HCT116 (cell line): ENCODE data around the gene SCN3B. TPM values are rescaled to one million over a fixed set of nuclear protein-coding genes. Genes with fewer than 3 reads are reported as not detected.

Source experiments
- ATAC-seq: fragments of 200-7000 bp; cut with Tn5 transposase; 2 replicates; pipeline ENCODE4 v1.9.1; 2020; ENCODE audit warnings: mild to moderate bottlenecking, moderate library complexity
- BruUV-seq: library from RNA; stranded (reverse); fragments of 400-500 nt; replicated peaks from 2 replicates; lab custom pipeline; 2021; lab: Mats Ljungman, UMichigan
- CTCF ChIA-PET: fragments of 300-600 bp; sonication (Branson Sonifier 250); formaldehyde crosslinking; loops from one replicate; lab custom pipeline; 2021; ENCODE audit warnings: antibody characterized with exemption; lab: Charles Lee
- POLR2A ChIA-PET: fragments of 300-600, 350-600 bp; sonication (Branson Sonifier 250); formaldehyde crosslinking; loops from one replicate; lab custom pipeline; 2021; ENCODE audit warnings: antibody characterized with exemption; lab: Charles Lee
- RAD21 ChIA-PET, 2 experiments: fragments of 300-600 bp; sonication (Branson Sonifier 250); formaldehyde crosslinking; loops; one replicate each; lab custom pipeline; 2023; ENCODE audit warnings: low total read pairs in 2 of 2; ENCODE audit not compliant: uncharacterized antibody in 2 of 2, unreplicated experiment in 2 of 2, low non-redundant PET in 1 of 2; lab: Charles Lee
- DNase-seq: peaks from one replicate; pipeline ENCODE4 v3.0.0-alpha.2; 2010; ENCODE audit warnings: low read depth, low spot score
- H2AFZ ChIP-seq: fragments of 200-600 bp; shearing (Covaris generic), sonication (generic); 2 replicates; pipeline ENCODE4 v1.6.1; 2017; ENCODE audit warnings: low read depth, mixed run types, mixed read lengths, antibody characterized with exemption, low read length; ENCODE audit not compliant: poor library complexity, severe bottlenecking
- H3K27ac ChIP-seq: 2 replicates; pipeline ENCODE4 v1.5.1; 2012; ENCODE audit warnings: low read depth, low read length
- H3K27me3 ChIP-seq: fragments of 200-600 bp; sonication (generic); 2 replicates; pipeline ENCODE4 v1.6.1; 2016; ENCODE audit warnings: mixed run types, low read length, mixed read lengths; ENCODE audit not compliant: insufficient read depth
- H3K36me3 ChIP-seq, 2 experiments: fragments of 200-500 bp in 1 of 2; fragments of 200-600 bp in 1 of 2; sonication (Bioruptor generic) in 1 of 2; sonication (generic) in 1 of 2; 2 replicates each; pipeline versions ENCODE4 v1.5.1 to v1.6.1; 2014 to 2016; ENCODE audit warnings: low read length in 2 of 2, inconsistent platforms in 1 of 2, mixed read lengths in 1 of 2, mixed run types in 1 of 2; ENCODE audit not compliant: insufficient read depth in 2 of 2, control insufficient read depth in 1 of 2
- H3K4me1 ChIP-seq, 2 experiments: fragments of 200-600 bp in 1 of 2; sonication (generic) in 1 of 2; 2 replicates each; pipeline versions ENCODE4 v1.5.1 to v1.6.1; 2012 to 2017; ENCODE audit warnings: low read length in 2 of 2, inconsistent platforms in 1 of 2, mild to moderate bottlenecking in 1 of 2, mixed read lengths in 1 of 2, mixed run types in 1 of 2, moderate library complexity in 1 of 2; ENCODE audit not compliant: insufficient read depth in 2 of 2, control insufficient read depth in 1 of 2
- H3K4me2 ChIP-seq: fragments of 200-600 bp; sonication (generic); 2 replicates; pipeline ENCODE4 v1.6.1; 2017; ENCODE audit warnings: mixed run types, low read length, mixed read lengths
- H3K4me3 ChIP-seq, 2 experiments: fragments of 200-600 bp in 1 of 2; sonication (generic) in 1 of 2; replicated peaks in 1 of 2; 2 replicates each; pipeline ENCODE4 v1.5.1; 2011 to 2016; ENCODE audit warnings: low read length in 2 of 2, control low read depth in 1 of 2, low read depth in 1 of 2, mild to moderate bottlenecking in 1 of 2, mixed read lengths in 1 of 2, mixed run types in 1 of 2
- H3K79me2 ChIP-seq: fragments of 200-600 bp; sonication (generic); 2 replicates; pipeline ENCODE4 v1.6.1; 2017; ENCODE audit warnings: mild to moderate bottlenecking, mixed run types, low read length, moderate library complexity, mixed read lengths; ENCODE audit not compliant: insufficient read depth
- H3K9ac ChIP-seq: fragments of 200-600 bp; sonication (generic); 2 replicates; pipeline ENCODE4 v1.6.1; 2016; ENCODE audit warnings: low read length, mixed read lengths
- H3K9me2 ChIP-seq: fragments of 200-600 bp; sonication (generic), shearing (Covaris generic); 2 replicates; pipeline ENCODE4 v1.6.1; 2017; ENCODE audit warnings: mixed run types, mild to moderate bottlenecking, moderate library complexity; ENCODE audit not compliant: insufficient read depth
- H3K9me3 ChIP-seq, 2 experiments: fragments of 200-500 bp in 1 of 2; fragments of 200-600 bp in 1 of 2; sonication (Bioruptor generic) in 1 of 2; sonication (generic) in 1 of 2; 2 replicates each; pipeline ENCODE4 v1.6.1; 2014 to 2017; ENCODE audit warnings: low read length in 2 of 2, mixed read lengths in 2 of 2, inconsistent platforms in 1 of 2, low read depth in 1 of 2, mild to moderate bottlenecking in 1 of 2, mixed run types in 1 of 2, moderate library complexity in 1 of 2; ENCODE audit not compliant: control insufficient read depth in 1 of 2, insufficient read depth in 1 of 2
- H4K20me1 ChIP-seq: fragments of 200-600 bp; sonication (generic), shearing (Covaris generic); 2 replicates; pipeline ENCODE4 v1.6.1; 2017; ENCODE audit warnings: mixed run types, mild to moderate bottlenecking, moderate library complexity; ENCODE audit not compliant: insufficient read depth
- CBX3 ChIP-seq: IDR thresholded peaks from 2 replicates; pipeline ENCODE4 v1.6.1; 2012; ENCODE audit warnings: low read depth
- CEBPB ChIP-seq: IDR thresholded peaks from 2 replicates; pipeline ENCODE4 v1.6.1; 2012; ENCODE audit warnings: low read depth
- EGR1 ChIP-seq: IDR thresholded peaks from 2 replicates; pipeline ENCODE4 v1.6.1; 2012; ENCODE audit warnings: low read depth
- ELF1 ChIP-seq: IDR thresholded peaks from 2 replicates; pipeline ENCODE4 v1.6.1; 2012; ENCODE audit warnings: low read depth, borderline replicate concordance
- EZH2 ChIP-seq: fragments of 200-600 bp; sonication (generic); IDR thresholded peaks from 2 replicates; pipeline ENCODE4 v1.6.1; 2017; ENCODE audit warnings: antibody characterized with exemption, mixed run types
- EZH2phosphoT487 ChIP-seq: fragments of 200-600 bp; IDR thresholded peaks from 2 replicates; pipeline ENCODE4 v1.6.1; 2018; ENCODE audit warnings: antibody characterized with exemption, borderline replicate concordance
- FOSL1 ChIP-seq: IDR thresholded peaks from 2 replicates; pipeline ENCODE4 v1.6.1; 2012; ENCODE audit warnings: low read depth
- JUND ChIP-seq: IDR thresholded peaks from 2 replicates; pipeline ENCODE4 v1.6.1; 2012
- POLR2A ChIP-seq: IDR thresholded peaks from 2 replicates; pipeline ENCODE4 v1.7.0; 2011; ENCODE audit warnings: borderline replicate concordance; ENCODE audit not compliant: insufficient read depth, insufficient read length; ENCODE audit errors: extremely low read depth
- RAD21 ChIP-seq: IDR thresholded peaks from 2 replicates; pipeline ENCODE4 v1.6.1; 2012; ENCODE audit warnings: low read depth, mild to moderate bottlenecking
- REST ChIP-seq: IDR thresholded peaks from 2 replicates; pipeline ENCODE4 v1.6.1; 2012; ENCODE audit warnings: low read depth
- SP1 ChIP-seq: IDR thresholded peaks from 2 replicates; pipeline ENCODE4 v1.6.1; 2012; ENCODE audit warnings: low read depth
- YY1 ChIP-seq: IDR thresholded peaks from 2 replicates; pipeline ENCODE4 v1.6.1; 2011; ENCODE audit warnings: low read length, low read depth, moderate library complexity, mild to moderate bottlenecking; ENCODE audit not compliant: insufficient replicate concordance; ENCODE audit errors: extremely low read depth
- ZFX ChIP-seq: fragments of 450-650 bp; IDR thresholded peaks from 2 replicates; pipeline ENCODE4 v1.6.1; 2017
- intact Hi-C: fragments of 100-400 bp; cut with micrococcal nuclease; formaldehyde crosslinking; loops from 2 replicates; pipeline ENCODE4 v1.10.0; 2022
- total RNA-seq: library from RNA; stranded (reverse); gene quantifications from one replicate; pipeline ENCODE4 v1.2.1, GENCODE V29; 2021; ENCODE audit not compliant: unreplicated experiment
- TF ChIP-seq, protein P1 (sequence below), 3 experiments: fragments of 200-600 bp in 1 of 3; sonication (generic) in 1 of 3; IDR thresholded peaks in 2 of 3; conservative IDR thresholded peaks in 1 of 3; 2 replicates each; pipeline ENCODE4 v1.5.1; 2012 to 2017; ENCODE audit warnings: low read depth in 2 of 3, low read length in 2 of 3, antibody characterized with exemption in 1 of 3, borderline replicate concordance in 1 of 3, control low read depth in 1 of 3, mild to moderate bottlenecking in 1 of 3, mixed read lengths in 1 of 3, mixed run types in 1 of 3, moderate library complexity in 1 of 3; ENCODE audit not compliant: insufficient read depth in 1 of 3
- TF ChIP-seq, protein P2 (sequence below): IDR thresholded peaks from 2 replicates; pipeline ENCODE4 v1.6.1; 2012

SCN3B gene
- total RNA-seq, 1 experiment from 2014 or later = 0.05 TPM

DNA sequence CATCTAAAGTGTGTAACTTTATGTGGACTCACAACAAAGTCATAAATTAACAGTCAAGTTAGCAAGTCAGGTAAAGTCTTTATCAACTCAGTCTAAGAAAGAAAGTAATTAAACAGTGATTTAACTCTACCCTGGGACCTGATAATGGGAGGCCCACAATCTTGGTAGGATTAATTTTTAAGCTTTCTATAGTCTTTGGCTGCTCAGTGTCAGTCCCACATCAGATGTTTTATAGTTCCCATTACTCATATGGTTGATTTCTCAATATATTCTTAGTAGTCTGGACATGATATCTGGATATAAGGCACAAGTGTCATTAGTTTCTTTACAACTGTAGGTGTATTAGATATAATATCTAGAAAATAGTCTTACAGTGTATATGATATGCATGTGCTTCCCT lies 38.5 kb upstream of the SCN3B start (continued):
- TF ChIP-seq REST (no peak), CEBPB (no peak), EGR1 (no peak), JUND (no peak), EZH2phosphoT487 (no peak), RAD21 (no peak), ZFX (no peak), YY1 (no peak), EZH2 (no peak), SP1 (no peak)
- TF ChIP-seq, all 23 proteins: peak for 0

DNA sequence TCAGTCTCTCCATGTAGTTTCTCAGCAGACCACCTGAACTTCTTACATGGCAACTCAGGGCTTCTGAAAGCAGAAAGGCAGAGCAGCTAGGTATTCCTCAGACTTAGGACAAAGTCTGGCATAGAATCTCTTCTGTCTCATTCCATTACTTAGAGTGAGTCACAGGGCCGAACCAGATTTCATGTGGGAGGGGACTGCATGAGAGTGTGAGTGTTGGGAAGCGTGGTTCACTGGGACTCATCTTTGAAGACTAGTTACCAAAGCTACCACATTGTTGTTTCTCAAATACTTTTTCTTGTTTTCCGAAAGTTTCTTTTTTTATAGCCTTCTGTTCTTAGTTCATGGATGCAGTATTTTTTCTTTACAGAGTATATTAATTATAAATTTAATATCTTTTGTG lies 36.1 kb upstream of the SCN3B start:
- ChIA-PET RAD21 (no interaction called here), POLR2A (no interaction called here), CTCF (no interaction called here)
- H3K36me3 ChIP-seq = no peaks in the 10 kb centered on the region
- no peak overlapping the region for H3K27ac ChIP-seq
- TF ChIP-seq FOSL1 (no peak), SP1 (no peak), ELF1 (no peak), POLR2A (no peak), CBX3 (no peak)
- TF ChIP-seq, protein P1, sequence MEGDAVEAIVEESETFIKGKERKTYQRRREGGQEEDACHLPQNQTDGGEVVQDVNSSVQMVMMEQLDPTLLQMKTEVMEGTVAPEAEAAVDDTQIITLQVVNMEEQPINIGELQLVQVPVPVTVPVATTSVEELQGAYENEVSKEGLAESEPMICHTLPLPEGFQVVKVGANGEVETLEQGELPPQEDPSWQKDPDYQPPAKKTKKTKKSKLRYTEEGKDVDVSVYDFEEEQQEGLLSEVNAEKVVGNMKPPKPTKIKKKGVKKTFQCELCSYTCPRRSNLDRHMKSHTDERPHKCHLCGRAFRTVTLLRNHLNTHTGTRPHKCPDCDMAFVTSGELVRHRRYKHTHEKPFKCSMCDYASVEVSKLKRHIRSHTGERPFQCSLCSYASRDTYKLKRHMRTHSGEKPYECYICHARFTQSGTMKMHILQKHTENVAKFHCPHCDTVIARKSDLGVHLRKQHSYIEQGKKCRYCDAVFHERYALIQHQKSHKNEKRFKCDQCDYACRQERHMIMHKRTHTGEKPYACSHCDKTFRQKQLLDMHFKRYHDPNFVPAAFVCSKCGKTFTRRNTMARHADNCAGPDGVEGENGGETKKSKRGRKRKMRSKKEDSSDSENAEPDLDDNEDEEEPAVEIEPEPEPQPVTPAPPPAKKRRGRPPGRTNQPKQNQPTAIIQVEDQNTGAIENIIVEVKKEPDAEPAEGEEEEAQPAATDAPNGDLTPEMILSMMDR (IDR thresholded peaks at IDR 0.05 in 2 of 3, conservative IDR thresholded peaks at IDR 0.05 in 1 of 3; ENCODE audit: borderline replicate concordance in 1 of 3, insufficient read depth in 1 of 3, low read depth in 2 of 3, low read length in 2 of 3) = no peak
- TF ChIP-seq, protein P2, sequence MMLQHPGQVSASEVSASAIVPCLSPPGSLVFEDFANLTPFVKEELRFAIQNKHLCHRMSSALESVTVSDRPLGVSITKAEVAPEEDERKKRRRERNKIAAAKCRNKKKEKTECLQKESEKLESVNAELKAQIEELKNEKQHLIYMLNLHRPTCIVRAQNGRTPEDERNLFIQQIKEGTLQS = no peak
- no peak for ATAC-seq
- no peak overlapping the region for H3K4me3 ChIP-seq
- intact Hi-C loops = no loop called here
- H3K4me1 ChIP-seq = no peaks in the 10 kb centered on the region
- H4K20me1 ChIP-seq = no peaks in the 10 kb centered on the region
- no peak overlapping the region for H3K4me2 ChIP-seq
- H3K9me2 ChIP-seq = no peaks in the 10 kb centered on the region
- no peaks in the 10 kb centered on the region for H3K9me3 ChIP-seq
- no TSS peak for BruUV-seq
- H3K79me2 ChIP-seq = no peaks in the 10 kb centered on the region
- H3K9ac ChIP-seq = no peak overlapping the region
- H3K27me3 ChIP-seq = peaks cover 89% of the 10 kb centered on the region
- DNase-seq = no peak
- H2AFZ ChIP-seq = no peak overlapping the region
